Heart left ventricle (tissue), 13 donors: ENCODE measurements around the gene GPR15LG.

ENCODE experiments used
- POLR2A ChIP-seq, 2 donors: fragments of 450-650 bp; IDR thresholded peaks; one replicate each; pipeline ENCODE4 v1.6.1; 2017; ENCODE audit warnings: antibody characterized with exemption in 2 of 2, mild to moderate bottlenecking in 2 of 2, moderate library complexity in 2 of 2
- TF ChIP-seq, protein P1 (sequence below), 12 donors: fragments of 200-600 bp; sonication (generic) in 4 of 12; IDR thresholded peaks; one replicate each; pipeline versions ENCODE4 v1.5.0 to v1.8.0; 2018 to 2022; ENCODE audit warnings: antibody characterized with exemption in 12 of 12, mild to moderate bottlenecking in 5 of 12
- donor health status: ischemic (EF 13 %, LVEDD 7.1; RV severe dilation, severe dysfunction).
- donor health status: DM: no; HTN: yes; CAD: no.
- donor health status: DM: no; HTN: no; CAD: no.
- donor health status: ischemic (EF 25% LVEDD 6.9; RV normal size, moderate dysfunction).
- donor health status: ischemic (EF 25% LVEDD 5.7; RV mildly dilated, moderate dysfunction).
- donor health status: ischemic (EF 35%, LVEDD 5.7; RV mildly dilated, moderate dysfunction).
- donor health status: nonischemic (EF 11% LVEDD 7.7; RV severe dilation, severe dysfunction).
- donor health status: DM: yes; HTN: yes; CAD: no.
- donor health status: PGD.
- donor health status: ischemic (EF 29% LVEDD 5.4; RV normal size, mild dysfunction).
- donor health status: nonischemic (EF 23%, LVEDD 6.1; RV moderate dilation, normal function).

DNA sequence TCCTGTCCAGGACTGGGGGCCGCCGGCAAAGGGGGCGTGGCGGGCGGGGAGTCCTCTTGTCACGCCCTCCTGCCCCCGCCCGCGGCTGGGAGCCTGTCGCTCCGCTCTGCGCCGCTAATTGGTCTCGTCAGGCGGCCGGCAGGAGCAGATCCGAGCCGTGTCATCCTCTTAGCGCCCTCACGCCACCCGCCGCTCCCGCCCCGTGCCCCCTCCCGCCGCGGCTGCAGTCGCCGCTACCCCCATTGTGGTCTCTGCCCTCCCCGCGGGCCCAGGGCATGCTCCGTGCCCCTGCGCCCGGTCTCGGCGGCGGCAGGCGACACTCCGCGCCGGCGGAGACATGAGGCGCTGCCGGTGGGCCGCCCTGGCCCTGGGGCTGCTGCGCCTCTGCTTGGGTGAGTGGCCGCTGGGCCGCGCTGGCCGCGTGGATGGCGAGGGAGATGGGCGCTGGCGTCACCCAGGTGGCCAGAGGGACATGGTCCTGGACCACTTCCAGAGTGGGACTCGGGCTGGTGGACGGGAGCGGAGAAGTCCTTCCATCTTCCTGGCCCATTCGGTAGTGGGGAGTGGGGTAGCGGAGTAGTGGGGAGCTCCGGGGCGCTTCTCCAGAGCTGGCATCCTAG, 20.9 kb downstream of the GPR15LG start, which contains the start of gene CDHR1:
- TF ChIP-seq, protein P1, sequence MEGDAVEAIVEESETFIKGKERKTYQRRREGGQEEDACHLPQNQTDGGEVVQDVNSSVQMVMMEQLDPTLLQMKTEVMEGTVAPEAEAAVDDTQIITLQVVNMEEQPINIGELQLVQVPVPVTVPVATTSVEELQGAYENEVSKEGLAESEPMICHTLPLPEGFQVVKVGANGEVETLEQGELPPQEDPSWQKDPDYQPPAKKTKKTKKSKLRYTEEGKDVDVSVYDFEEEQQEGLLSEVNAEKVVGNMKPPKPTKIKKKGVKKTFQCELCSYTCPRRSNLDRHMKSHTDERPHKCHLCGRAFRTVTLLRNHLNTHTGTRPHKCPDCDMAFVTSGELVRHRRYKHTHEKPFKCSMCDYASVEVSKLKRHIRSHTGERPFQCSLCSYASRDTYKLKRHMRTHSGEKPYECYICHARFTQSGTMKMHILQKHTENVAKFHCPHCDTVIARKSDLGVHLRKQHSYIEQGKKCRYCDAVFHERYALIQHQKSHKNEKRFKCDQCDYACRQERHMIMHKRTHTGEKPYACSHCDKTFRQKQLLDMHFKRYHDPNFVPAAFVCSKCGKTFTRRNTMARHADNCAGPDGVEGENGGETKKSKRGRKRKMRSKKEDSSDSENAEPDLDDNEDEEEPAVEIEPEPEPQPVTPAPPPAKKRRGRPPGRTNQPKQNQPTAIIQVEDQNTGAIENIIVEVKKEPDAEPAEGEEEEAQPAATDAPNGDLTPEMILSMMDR (IDR thresholded peaks at IDR 0.05), result no peak
- no peak for TF ChIP-seq POLR2A (IDR thresholded peaks at IDR 0.05)
